Lower leg skin (tissue), 3 donors: ENCODE data around the gene RAB11A.

Experiments
- CTCF ChIP-seq, 3 donors: fragments of 450-650 bp; IDR thresholded peaks; one replicate each; pipeline ENCODE4 v1.5.1; 2016; ENCODE audit warnings: antibody characterized with exemption in 3 of 3, mild to moderate bottlenecking in 3 of 3, moderate library complexity in 2 of 3
- POLR2A ChIP-seq, 2 donors: fragments of 450-650 bp; IDR thresholded peaks; one replicate each; pipeline ENCODE4 v1.6.1; 2016 to 2017; ENCODE audit warnings: antibody characterized with exemption in 2 of 2, mild to moderate bottlenecking in 1 of 2, moderate library complexity in 1 of 2

- TF ChIP-seq CTCF (IDR thresholded peaks at IDR 0.05) (no peak), POLR2A (IDR thresholded peaks at IDR 0.05) (no peak)
Observed at GRCh38 chr15:65912235-65912634, 42.9 kb downstream of the RAB11A start.
